GM12872 (cell line): ENCODE data around the gene DLGAP3.

Experiments
- CTCF ChIP-seq: IDR thresholded peaks from 3 replicates; pipeline ENCODE4 v1.5.1; 2011; ENCODE audit warnings: low read depth, mild to moderate bottlenecking, low read length, moderate library complexity; ENCODE audit not compliant: insufficient read depth

Gene DLGAP3

GRCh38 chr1:34822202-34822601 lies 107.2 kb downstream of the DLGAP3 start:
- TF ChIP-seq CTCF = no peak

GRCh38 chr1:34816778-34817177 lies 112.7 kb downstream of the DLGAP3 start:
- no peak for TF ChIP-seq CTCF

GRCh38 chr1:34816332-34816731 lies 113.1 kb downstream of the DLGAP3 start:
- TF ChIP-seq CTCF = no peak
